Renal pelvis (tissue), 4 donors: ENCODE results near the gene BCKDHA. TPM values are rescaled to one million over a fixed set of nuclear protein-coding genes. Genes with fewer than 3 reads are reported as not detected.
A peak's percentile ranks its signal among the peaks of the same experiment; 100 is the strongest.
"Not testable (repeated sequence)": the region's sequence is repeated elsewhere in the genome, so short reads cannot be mapped to it uniquely, and the experiment has no call there.

Experiments used
- DNase-seq: peaks from one replicate; pipeline ENCODE4 v3.0.0-alpha.2; 2013
- polyA plus RNA-seq, 3 donors: library from polyadenylated mRNA; unstranded; fragments of 120-200 nt; gene quantifications; one replicate each; pipeline ENCODE4 v1.2.1, GENCODE V29; 2013; ENCODE audit not compliant: insufficient read length in 3 of 3

Gene BCKDHA
- polyA plus RNA-seq, 3 donors: 50.1 to 59.1 (median 53.3) TPM

- DNase-seq: no peak
Measured at GRCh38 chr19:41424335-41425173, 26.9 kb downstream of the BCKDHA start.

GRCh38 chr19:41425174-41426115 is 27.8 kb downstream of the BCKDHA start:
- DNase-seq: no peak

- no peak for DNase-seq
Measured at GRCh38 chr19:41426116-41426841, 28.7 kb downstream of the BCKDHA start.

GRCh38 chr19:41426952-41427646 is 29.5 kb downstream of the BCKDHA start, which contains the start of gene B3GNT8:
Gene B3GNT8 (minus strand): TSS chr19:41427374. CDS start chr19:41426778, 596 bp downstream.
- peak; percentile 75 for DNase-seq

- no peak for DNase-seq
Measured at GRCh38 chr19:41427647-41428480, 30.2 kb downstream of the BCKDHA start.

GRCh38 chr19:41428481-41428859 is 30.9 kb downstream of the BCKDHA start:
- no peak for DNase-seq

GRCh38 chr19:41430922-41431321 is 33.3 kb downstream of the BCKDHA start:
- DNase-seq: no peak

- DNase-seq: no peak
Measured at GRCh38 chr19:41431426-41432386, 34.1 kb downstream of the BCKDHA start.

- DNase-seq: no peak
Measured at GRCh38 chr19:41433171-41433570, 35.6 kb downstream of the BCKDHA start.

- no peak for DNase-seq
Measured at GRCh38 chr19:41434450-41434849, 36.8 kb downstream of the BCKDHA start.

GRCh38 chr19:41435376-41435775 is 37.8 kb downstream of the BCKDHA start:
- not testable (repeated sequence) for DNase-seq

GRCh38 chr19:41435936-41436673 is 38.5 kb downstream of the BCKDHA start:
- DNase-seq: no peak

GRCh38 chr19:41436674-41436951 is 39.0 kb downstream of the BCKDHA start:
- no peak for DNase-seq

- DNase-seq: no peak
Measured at GRCh38 chr19:41437944-41438574, 40.4 kb downstream of the BCKDHA start.

- peak; percentile 99 for DNase-seq
Measured at GRCh38 chr19:41439441-41440222, 42.0 kb downstream of the BCKDHA start, which contains the start of gene DMAC2. Gene DMAC2 (minus strand): TSS chr19:41439912. CDS start chr19:41439899, 13 bp downstream.

- no peak for DNase-seq
Measured at GRCh38 chr19:41441321-41441945, 43.8 kb downstream of the BCKDHA start.
